GM18520 (cell line): ENCODE data around the gene KBTBD12.
"Not testable (repeated sequence)": the region's sequence is repeated elsewhere in the genome, so short reads cannot be mapped to it uniquely, and the experiment has no call there.

Source experiments
- ATAC-seq: cut with Tn5 transposase; IDR thresholded peaks from one replicate; pipeline ENCODE4 v1.9.1; 2021; ENCODE audit not compliant: unreplicated experiment

KBTBD12 gene, protein sequence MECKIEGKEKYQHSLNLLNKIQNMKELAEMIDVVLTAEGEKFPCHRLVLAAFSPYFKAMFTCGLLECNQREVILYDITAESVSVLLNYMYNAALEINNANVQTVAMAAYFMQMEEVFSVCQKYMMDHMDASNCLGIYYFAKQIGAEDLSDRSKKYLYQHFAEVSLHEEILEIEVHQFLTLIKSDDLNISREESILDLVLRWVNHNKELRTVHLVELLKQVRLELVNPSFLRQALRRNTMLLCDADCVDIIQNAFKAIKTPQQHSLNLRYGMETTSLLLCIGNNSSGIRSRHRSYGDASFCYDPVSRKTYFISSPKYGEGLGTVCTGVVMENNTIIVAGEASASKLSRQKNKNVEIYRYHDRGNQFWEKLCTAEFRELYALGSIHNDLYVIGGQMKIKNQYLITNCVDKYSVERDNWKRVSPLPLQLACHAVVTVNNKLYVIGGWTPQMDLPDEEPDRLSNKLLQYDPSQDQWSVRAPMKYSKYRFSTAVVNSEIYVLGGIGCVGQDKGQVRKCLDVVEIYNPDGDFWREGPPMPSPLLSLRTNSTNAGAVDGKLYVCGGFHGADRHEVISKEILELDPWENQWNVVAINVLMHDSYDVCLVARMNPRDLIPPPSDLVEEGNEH

DNA sequence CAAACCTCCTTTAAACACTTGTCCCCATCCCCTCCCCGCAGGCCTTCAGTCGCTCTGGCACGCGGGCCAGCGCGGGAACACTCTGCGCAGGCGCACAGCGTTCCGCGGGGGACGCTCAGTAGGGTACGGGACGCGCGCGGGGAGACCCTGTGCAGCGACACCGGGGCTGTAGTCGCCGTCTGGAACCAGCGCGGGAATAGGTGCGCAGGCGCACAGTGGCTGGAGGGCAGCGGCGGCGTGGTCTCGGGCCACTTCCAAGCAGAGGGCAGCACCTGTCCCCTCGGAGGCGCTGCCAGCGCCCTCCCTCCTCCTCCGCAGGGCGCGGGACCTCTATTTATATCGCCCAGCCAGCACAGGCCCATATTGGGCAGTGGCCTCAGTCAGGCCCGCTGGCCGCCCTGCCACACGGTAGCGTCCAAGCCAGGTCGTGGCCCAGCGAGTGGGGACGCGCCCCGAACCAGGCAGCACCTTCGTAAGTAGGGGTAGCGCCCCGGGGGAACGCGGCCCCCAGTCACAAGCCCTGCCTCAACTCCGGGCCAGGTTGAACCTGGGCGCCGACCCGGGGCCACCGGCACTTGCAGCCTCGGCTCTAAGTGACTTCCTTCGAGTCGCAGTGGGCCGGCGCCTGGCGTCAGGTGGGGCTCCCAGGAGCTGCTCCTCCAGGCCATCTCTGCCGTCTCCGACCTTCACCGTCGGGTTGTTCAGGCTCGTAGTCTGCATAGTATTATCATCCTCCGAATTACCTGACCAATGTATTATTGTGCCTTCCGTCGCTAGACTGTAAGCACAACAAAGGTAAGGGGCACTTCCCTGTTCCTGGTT is at the start of gene KBTBD12:
Gene KBTBD12 (plus strand): TSS at position 118 of the 822 bp plus-strand sequence. CDS start 7,830 bp downstream, outside the sequence.
- no peak for ATAC-seq

DNA sequence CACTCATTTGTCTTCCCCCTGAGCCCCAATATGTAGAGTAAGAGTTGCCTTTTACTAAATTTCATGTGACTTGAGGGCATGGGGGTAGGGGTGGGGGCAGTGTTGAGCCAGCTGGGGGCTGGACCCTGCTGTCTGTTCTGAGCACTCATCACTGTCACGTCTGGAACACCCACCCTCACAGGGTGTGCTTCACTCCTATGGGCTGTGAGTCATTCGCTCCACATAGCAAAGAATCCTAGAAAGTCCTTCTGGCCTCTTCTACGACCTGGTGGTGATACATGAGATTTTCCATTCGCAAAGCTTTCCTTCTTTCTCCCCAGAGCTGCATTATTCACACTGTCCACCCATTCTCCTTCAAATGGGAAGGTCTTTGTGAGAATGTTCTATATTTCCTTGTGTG is 49.1 kb upstream of the KBTBD12 start:
- ATAC-seq, result no peak

DNA sequence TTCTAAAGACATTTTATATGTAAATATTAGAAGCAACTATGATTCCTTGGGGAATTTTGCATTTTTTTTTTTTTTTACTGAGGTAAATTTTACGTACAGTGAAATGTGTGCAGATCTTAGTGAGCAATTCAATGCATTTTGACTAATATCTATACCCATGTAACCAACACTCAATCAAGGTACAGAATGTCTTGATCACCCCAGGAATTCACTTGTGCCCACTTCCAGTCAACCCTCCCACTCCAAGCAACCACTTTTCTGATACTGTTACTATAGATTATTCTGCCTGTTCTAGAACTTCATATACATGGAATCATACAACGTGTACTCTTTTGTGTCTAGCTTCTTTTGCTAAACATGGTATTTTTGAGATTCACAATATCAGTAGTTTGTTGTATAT is 47.6 kb upstream of the KBTBD12 start:
- no peak for ATAC-seq

DNA sequence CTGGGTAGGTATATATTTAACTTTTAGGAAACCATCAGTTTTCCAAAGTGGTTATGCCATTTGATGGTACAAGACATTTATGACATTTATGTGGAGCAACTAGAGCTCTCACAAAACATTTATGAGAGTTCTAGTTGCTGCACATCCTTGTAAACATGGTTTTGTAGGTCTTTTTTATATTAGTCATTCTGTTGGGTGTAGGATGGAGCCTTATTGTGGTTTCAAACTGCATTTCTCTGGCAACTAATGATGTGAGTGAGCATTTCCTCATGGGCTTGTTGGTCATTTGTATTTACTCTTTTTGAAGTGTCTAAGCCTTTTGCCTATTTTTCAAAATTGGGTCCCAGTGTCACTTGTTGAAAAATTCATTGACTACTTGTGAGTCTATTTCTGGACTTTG is 47.0 kb upstream of the KBTBD12 start:
- no peak for ATAC-seq

DNA sequence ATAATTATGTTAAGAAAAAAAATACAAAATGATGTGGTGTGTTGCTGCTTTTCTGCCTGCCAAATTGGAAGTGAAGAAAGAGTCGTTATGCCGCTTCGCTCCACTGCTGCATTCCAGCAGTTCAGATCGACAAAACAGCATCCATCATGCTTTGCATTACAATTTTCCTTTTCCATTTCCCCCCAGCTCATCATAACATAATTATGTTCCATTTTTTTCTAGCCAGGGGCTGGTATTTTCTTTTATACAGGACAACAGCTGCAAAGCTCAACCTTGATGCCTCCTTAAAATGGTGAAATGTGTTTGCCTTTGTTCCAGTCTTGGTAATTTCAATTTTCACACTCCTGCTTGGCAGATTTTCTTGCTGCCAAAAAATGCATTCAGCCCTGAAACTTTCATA is 44.9 kb upstream of the KBTBD12 start:
- no peak for ATAC-seq

DNA sequence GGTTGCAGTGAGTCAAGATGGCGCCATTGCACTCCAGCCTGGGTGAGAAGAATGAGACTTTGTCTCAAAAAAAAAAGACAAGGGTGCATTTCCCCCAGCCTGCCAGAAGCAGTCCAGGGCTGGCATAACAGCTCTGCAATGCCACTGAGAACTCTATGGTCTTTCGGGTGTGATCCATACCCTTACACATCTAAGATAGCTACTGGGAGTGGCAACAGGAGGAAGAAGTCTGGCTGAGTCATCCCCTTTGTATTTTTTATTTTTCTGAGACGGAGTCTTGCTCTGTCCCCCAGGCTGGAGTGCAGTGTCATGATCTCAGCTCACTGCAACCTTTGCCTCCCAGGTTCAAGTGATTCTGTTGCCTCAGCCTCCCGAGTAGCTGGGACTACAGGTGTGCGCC is 40.9 kb upstream of the KBTBD12 start:
- not testable (repeated sequence) for ATAC-seq

DNA sequence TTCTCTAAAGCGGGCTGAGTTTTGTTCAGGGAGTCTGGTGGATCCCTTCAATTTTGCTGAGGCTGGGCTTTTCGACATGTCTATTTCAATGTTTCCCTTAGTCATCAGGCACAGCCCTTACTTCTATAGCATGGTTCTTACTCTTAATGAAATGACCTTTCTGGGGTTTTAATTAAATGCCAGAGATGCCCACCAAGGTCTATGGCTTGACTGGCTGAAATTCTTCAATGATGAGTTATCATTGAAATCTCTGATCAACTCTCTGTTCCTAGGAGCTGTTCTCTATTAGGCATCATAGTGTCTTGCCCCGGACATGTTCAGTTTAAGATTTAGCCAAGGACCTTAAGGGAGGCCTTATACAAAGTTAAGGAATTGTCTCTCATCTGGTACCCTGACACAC is 33.4 kb upstream of the KBTBD12 start:
- no peak for ATAC-seq

DNA sequence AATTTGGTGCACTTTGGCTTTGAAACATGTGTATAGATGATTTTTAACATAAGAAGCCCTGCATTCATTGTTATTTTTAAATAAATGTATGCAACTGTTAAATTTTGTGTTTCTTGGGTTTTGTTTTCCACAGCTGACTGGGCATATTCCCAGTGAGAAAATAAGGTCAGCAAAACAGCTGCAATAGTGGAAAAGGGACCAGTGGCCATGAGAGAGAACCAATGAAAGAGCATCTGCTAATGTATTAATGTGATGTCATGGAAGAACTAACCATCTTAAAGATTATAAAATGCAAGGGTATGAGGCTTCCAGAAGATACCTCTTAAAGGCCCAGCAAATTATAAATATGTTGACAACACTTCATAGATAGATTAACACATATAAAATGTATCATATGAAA is 31.0 kb upstream of the KBTBD12 start:
- no peak for ATAC-seq

DNA sequence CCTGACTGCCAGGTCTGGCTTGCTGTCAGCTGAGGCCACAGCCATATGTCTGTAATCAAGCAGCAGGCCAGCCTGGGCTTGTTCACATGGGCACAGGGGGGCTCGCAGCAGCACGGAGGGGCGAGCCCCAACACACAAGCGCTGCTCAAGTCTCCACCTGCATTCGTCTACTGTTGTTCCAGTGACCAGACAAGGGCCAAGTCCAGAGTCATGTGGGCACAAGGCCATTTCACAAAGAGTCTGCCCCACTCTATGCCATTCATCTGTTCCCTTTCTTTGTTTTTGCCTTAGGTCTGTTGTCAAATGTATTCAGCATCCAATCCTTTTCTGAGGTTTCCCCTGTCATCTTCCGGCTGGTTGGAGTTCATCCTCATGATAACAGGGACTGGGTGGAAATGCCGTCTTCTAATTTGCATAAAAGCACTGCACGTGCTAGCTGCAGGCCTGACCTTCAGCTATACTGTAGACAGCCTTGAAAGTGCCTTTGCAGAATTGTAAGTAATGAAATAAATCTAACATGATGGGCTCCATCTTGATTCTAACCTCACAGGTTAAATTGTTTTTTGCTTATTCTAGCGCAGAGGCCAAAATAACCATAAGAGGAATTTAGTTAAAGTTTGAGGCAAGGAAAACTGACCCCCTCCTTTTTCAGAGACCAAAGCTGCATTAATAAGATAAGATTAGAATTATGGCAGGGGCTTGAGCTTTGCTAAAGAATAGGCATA is 28.6 kb upstream of the KBTBD12 start:
- no peak for ATAC-seq

DNA sequence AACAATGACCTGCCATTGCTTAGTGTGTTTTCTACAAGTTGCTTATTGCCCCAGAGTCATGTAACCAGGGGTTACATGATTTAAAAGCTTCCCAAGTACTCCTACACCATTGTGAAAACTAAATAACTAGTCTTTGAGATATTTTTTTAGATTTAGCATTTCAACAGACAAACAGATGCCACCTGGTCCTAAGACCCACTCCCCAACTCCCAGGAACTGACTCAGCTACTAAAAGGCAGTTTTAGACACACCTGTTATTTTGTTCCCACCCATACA is 28.1 kb upstream of the KBTBD12 start:
- ATAC-seq, result no peak

DNA sequence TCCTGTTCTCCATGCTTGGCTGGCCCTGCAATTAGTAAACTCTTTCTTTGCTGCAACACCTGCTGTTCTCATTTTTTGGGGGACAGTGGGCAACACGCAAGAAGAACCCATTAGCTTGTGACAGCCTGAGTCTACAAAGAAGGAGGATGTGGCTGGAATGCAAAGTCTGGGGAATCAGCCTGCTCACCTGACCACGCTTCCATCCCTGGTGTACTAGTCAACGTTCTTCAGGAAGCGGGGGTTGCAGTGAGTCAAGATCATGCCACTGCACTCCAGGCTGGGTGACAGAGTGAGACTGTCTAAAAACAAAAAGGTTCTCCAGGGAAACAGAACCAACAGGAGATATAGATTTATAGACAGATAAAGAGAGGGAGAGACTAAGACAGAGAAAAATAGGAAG is 27.7 kb upstream of the KBTBD12 start:
- ATAC-seq, result no peak

DNA sequence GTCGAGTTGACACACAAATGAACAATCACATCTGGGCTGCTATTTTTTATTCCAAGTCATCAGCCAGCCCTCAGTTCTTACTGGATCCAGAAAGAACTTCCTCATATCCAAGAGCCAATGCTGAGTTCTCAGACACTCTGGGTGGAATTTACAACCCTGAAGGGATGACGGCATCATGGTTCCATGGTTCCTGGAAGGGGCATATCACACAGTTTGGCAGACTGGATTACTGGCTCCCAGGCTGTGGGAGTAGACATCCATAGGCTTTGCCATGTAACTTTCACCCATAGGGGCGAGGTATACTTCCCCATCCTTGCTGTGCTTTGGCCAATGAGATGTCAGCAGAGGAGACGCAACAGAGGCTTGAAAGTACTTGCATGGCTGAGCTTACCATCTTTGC is 26.9 kb upstream of the KBTBD12 start:
- ATAC-seq, result no peak

DNA sequence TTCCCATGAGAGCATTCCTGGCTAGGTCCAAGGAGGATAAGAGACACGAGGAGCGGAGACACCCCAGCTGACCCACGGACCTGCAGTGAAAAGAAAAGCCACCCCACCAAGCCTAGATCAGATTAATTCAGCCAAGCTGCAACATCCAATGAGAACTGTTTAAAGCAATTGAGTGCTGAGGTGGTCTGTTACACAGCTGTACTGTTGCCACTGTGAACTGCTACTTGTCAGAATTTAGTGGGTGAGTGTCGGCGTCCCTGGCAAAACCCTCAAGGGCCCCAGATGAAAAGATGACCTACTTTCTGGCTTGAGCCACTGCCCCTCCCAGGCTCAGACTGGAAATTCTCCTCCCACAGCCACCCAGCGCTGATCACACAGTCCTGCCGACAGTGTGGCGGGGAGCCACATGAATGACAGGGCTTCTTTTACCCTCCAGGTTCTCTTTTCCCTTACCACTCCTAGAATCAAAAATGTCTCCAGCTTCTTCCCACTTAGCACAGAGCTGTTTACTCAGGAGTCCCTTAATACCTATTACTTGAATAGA is 26.4 kb upstream of the KBTBD12 start:
- ATAC-seq, result no peak

DNA sequence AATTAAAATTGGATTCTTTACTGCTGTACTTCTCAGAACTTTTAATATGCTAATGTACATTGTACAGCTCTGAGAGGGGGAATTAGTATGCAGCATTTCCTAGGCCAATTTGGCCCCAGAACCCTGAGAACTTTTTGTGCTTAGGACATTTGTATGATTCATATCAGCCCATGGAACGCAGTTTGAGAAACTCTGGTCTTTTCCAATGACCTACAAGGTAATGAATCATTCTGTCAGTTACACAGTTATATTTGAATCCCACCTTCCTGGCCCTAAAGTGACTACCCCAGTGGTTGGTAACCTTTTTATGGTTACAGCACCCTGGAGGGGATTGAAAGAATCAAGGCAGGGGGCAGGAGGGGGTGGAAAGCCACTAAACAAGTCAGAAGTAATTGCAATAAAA is 25.6 kb upstream of the KBTBD12 start:
- no peak for ATAC-seq

DNA sequence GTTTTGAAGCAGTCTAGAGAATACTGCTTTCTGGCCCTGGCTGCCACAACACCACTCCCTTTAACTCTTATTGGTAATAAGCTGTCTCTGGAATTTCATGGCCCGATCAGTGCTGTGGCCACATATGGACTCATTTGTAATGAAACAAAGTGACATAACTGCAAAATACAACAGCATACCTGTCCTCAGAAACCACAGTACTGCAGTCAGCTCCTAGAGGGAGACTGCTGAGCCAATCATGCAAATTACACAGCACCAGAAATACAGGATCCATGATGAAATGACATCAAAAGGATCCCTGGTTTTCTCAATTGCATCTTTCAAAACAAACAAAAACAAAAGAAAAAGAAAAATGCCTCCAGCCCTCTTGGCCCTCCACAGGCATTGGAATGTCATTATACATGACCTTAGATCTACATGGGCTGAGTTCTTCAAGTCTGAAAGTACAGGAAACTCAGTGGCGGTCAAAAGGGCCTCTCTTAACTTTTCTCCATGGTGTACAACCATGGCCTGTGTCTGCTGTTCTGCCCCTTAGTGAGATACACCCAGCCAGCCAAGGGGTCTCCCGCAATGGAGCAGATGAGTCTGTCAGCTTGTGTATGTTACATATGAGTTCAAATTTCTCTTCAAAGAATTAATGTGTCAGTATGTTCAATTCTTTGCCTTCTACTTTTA is 24.9 kb upstream of the KBTBD12 start:
- no peak for ATAC-seq

DNA sequence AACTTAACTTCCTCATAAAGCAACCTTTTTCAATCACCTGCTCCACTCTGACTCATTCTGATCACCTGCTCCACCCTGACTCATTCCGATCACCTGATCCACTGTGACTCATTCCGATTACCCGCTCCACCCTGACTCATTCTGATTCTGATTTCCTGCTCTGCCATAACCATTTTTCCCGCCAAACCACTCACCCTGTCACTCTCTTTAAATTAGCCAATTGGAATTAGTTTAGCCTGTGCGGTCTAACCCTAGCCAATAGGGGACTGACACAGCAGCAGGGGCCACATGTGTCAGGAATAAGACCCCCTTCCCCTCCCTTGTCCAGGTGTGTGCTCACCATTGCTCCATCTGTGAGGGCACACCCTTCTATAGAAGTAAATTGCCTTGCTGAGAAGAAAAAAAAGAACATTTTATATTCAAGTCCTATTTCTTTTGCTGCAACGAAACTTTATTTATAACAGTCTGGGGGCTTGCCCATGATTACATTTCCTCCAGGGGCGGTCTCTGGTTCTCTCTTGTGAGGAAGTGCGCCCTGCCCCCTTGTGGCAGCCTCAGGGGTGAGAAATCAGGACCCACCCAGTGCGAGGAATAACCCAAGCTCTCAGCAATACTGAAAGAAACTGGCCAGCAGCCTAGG is 24.3 kb upstream of the KBTBD12 start:
- not testable (repeated sequence) for ATAC-seq

DNA sequence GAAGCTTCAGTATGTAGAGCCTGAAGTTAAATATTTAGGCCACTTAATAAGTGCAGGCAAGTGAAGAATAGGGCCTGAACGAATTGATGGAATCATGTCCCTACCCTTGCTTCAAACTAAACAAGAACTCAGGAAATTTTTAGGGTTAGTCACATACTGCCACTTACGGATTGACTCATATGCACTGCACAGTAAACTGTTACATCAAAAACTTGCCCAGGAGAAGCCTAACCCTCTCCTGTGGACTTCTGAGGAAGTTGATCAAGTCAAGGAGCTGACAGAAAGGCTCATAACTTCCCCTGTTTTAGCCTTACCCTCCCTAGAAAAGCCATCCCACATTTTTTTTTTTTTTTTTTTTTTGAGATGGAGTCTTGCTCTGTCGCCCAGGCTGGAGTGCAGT is 20.6 kb upstream of the KBTBD12 start:
- no peak for ATAC-seq

DNA sequence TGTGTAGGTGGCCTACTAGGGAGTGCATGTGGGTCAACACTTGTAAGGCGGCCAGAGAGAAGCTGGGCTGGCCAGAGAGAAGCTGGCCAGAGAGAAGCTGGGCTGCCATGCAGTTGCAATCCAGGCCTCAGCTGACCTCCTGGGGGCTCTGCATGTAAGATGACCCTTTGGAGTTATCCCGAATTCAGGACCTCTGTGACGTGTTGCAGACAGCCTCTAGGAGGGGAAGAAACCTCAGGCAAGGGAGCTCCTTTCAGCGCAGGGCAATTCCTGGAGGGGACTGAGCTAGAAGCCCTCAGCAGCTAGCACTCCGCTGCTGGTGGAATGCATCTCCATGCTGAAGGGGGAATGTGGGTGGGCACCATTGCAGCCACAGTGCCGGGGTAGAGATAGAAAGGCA is 15.8 kb upstream of the KBTBD12 start:
- ATAC-seq, result no peak

DNA sequence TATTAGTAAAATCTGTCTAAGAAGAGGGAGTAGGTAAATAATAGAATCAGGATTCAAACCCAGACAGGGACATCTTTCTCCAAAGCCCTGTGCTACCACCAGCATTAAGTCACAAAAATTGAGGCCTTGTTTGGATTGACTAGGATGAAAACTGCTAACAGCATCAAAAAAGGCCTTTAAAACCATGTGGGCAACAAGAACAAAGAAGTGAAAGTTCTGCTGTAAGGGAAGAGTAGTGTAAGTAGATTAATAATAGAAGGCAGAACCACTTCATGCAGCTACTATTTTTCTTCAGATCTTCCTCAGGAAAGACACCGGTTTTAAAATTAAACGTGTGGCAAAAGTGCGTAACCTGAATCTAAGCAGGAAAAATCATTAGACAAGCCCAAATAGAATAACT is 15.3 kb upstream of the KBTBD12 start:
- no peak for ATAC-seq

DNA sequence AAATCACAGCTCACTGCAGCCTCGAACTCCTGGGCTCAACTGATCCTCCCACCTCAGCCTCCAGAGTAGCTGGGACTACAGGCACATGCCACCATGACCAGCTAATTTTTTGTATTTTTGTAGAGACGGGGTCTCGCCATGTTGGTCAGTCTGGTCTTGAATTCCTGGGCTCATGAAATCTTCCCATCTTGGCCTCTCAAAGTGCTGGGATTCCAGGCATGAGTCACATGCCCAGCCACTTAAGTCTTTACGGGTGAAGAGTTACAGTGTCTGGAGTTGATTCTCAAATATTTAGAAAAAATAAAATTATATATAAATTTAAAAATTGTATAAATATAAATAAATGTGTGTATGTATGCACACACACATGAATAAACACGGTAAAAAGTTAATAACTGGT is 14.5 kb upstream of the KBTBD12 start:
- no peak for ATAC-seq
